Caki2 (cell line): ENCODE results near the gene PARD6G. TPM values are rescaled to one million over a fixed set of nuclear protein-coding genes. Genes with fewer than 3 reads are reported as not detected.

Experiments used
- DNase-seq: peaks from one replicate; pipeline ENCODE4 v3.0.0-alpha.2; 2015; ENCODE audit warnings: low read depth
- in situ Hi-C: cut with HindIII; loops from 2 replicates; pipeline ENCODE4 v1.10.0; 2016; ENCODE audit warnings: low sequenced_read_pairs, low pct_unique_long_range_greater_than_20kb, mixed read lengths
- total RNA-seq: library from RNA; depleted of rRNA; stranded (reverse); fragments of >200 nt; shearing (Covaris generic); gene quantifications from 2 replicates; pipeline ENCODE4 v1.2.3, GENCODE V29; 2014; ENCODE audit warnings: low replicate concordance

PARD6G gene
- total RNA-seq, 1 experiment from 2014 or later: 1.3 TPM

DNA sequence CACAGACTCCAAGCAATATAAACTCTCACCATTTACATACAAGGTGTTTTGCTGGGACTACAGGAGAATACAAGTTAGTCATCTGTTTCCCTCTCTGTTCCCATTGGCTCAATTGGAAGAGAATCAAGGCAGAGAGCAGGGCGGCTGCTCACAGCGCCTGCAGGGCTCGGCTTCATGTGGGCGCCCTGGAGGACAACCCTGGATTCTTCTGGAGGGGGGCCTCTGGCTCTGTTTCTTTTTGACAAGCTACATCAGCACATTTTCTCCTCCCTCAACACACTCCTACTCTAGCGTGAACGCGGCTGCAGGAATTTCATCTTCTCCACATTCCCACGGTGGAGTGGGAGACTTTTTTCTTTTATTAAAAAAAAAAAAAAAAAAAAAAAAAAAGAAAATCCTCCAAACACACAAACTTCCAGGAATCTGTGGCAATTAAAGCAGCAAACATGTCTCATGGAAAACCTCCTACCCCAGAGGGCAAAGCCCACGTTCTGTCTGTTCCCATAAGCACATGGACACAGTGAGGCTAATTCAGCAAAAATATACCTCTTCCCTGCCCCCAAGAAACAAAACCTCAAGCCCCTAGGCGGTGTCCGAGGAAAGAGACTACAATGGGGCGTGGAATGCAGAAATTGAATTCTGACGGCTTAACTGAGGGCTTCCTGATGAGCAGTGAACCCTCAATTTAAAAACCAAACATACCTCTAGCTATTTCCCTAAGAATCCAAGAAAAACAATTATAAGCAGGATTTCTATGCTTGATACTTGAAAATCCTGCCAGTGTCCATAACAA lies 50.6 kb downstream of the PARD6G start:
- no peak for DNase-seq
- in situ Hi-C loops: no loop called here

DNA sequence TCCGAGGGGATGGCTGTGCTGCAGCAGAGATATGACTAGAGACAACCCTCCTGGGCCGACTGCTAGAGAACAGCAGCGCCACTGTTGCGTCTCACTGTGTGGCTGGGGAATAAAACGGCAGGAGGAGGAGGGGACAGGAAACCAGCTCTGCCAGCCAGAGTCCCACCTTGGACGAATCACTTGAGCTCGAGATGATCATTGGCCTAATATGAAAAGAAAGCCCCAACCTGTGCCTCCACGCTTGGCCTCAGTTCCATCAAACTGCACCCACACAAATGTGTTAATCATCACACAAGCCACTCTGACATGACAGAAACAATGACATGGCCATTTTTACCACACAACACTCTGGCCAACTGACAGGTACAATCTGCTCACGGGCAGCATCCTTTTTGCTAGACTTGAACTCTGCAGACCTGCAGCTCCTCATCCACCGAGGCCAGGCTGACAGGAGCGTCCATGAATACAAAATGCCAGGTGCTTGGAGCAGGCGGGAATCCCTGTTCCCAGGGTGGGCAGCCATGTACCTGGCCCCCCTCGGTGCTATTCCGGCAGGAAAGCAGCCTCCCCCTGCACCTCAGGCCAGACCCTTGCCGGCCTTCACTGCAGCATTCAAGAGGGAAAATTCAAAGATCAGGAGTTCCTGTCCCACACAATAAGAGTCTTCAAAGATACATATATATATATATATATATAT lies 52.3 kb downstream of the PARD6G start:
- no peak for DNase-seq
- in situ Hi-C loops: no loop called here

DNA sequence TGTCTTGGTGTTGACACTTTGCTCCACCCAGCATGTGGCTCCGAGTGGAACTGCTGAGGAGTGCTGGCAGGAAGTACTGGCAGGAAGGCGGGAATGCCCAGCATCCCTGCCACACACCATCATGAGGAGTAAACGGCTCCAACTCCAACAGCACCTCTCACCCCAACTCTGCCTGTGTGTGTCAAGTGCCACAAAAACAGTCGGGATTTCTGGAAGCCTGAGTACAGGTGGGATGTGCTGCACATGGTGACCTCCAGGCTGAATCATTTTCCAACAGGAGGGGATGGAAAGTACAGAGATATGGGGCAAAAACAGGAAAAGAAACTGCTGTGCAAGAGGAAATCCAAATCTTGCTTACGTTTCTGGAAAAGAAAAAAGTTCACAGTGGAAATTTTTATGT lies 53.6 kb downstream of the PARD6G start:
- no peak for DNase-seq
- in situ Hi-C loops: no loop called here

DNA sequence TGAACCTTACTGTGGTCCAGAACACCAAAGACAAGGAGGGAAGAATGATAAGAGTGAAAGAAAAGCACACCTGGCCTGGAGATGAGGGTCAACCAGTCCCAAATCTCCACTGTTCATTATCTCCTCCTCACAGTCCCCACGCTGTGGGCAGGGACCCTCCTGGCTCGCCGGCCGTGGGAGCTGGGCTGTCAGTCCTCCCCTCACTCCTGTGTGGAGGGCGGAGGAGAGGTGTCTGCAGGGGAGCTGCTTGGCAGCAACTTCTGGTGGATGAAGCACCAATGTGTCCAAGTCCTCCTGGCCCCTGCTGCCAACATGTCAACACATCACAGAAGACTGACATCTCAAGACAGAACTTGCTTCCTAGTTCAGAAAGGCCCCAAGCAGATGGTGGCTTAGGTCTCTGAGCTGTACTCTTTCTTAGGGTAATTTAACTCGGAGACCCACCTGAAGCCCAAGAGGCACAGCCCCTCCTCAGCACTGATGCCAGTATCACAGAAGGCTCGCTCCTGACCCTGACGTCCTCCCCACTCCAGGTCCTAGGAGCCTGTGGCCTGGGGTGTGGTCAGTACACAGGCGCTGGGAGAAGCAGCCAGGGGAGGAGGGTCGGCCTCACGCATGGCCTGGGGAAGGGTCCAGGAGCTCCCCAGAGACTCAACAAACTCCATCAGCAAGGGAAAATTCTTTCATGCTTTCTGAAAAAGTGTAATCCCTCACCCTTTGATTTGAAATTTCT lies 54.5 kb downstream of the PARD6G start:
- no peak for DNase-seq
- in situ Hi-C loops: no loop called here

DNA sequence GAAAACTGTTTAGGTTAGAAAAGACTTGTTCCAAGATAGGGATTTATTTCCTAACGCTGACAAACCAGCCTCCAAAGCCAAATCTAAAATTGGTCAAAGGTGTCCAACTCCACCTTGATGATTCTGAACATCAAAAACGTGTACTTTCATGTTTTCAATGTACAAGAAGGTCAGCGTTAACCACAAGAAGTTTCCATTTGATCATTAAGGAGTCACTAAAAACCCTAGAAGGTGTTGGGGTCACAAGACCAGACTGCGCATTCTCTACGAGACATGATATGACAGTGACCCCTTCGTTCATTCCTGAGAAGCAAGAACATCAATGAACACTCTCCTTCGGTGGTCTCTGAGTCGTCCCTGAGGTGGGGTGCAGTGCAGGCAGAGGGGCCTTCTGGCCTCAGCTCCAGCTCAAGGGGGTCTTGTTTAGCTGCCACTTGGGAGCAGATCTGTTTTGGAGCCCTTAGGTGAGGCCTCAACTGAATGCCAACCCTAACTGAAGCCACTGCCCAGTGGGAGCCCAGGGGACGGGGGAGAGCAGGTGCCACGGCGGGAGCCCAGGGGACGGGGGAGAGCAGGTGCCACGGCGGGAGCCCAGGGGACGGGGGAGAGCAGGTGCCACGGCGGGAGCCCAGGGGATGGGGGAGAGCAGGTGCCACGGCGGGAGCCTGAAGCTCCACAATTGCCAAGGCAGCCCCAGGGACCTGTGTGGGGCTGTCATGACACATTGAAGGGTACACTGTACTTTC lies 55.2 kb downstream of the PARD6G start:
- in situ Hi-C loops: no loop called here
- no peak for DNase-seq

DNA sequence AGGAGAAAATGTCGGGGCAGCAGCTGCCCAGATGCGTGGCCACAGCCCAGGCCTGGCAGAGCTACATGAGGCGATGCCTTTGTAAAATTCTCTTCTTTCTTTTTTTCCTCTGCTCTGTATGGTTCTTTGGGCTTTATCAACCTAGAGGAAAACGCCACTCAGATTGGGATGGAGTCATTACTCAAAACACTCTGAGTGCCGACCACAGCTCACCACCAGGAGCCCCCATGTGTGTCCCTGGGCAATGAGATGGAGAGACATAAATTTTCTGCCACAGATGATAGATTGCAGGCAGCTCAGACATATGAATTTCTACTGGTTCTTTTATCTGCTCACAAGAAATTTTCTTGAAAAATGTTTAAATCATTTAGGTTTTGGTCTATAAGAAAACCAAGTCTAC lies 56.0 kb downstream of the PARD6G start:
- DNase-seq: no peak
- in situ Hi-C loops: no loop called here

DNA sequence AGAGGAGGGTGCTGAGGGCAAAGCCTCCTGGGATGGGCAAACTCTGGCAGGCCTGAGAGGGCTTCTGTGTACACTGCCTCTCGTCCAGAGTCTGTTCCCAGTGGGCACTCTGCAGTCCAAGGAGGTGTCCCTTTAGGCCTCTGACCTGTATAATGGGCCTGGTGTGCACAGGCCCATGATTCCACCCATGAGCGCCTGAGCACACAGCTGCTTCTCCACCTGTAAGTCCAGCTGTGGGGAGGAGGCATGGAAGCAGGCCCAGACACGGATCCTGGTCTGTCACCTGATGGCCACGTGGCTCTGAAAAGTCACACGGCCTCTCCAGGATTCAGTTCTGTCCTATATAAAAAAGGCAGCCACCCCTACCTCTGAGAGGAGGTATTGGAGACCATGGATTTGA lies 57.0 kb downstream of the PARD6G start:
- in situ Hi-C loops: no loop called here
- no peak for DNase-seq

DNA sequence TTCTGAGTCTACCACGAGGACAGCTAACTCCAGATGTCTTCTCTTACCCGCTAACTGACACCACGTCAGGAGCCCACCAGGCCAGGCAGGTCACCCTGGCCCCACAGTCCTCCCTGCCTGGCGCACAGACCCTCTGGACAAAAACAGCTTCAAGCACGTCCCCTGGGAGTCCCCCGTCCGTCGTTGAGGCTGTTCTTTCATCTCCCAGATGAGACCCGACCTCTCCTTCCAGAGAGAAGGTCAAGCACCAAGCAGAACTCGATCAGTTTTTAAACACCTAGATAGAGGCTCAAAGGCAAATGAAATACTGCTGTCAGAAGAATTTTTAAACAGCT lies 57.8 kb downstream of the PARD6G start:
- in situ Hi-C loops: no loop called here
- no peak for DNase-seq

DNA sequence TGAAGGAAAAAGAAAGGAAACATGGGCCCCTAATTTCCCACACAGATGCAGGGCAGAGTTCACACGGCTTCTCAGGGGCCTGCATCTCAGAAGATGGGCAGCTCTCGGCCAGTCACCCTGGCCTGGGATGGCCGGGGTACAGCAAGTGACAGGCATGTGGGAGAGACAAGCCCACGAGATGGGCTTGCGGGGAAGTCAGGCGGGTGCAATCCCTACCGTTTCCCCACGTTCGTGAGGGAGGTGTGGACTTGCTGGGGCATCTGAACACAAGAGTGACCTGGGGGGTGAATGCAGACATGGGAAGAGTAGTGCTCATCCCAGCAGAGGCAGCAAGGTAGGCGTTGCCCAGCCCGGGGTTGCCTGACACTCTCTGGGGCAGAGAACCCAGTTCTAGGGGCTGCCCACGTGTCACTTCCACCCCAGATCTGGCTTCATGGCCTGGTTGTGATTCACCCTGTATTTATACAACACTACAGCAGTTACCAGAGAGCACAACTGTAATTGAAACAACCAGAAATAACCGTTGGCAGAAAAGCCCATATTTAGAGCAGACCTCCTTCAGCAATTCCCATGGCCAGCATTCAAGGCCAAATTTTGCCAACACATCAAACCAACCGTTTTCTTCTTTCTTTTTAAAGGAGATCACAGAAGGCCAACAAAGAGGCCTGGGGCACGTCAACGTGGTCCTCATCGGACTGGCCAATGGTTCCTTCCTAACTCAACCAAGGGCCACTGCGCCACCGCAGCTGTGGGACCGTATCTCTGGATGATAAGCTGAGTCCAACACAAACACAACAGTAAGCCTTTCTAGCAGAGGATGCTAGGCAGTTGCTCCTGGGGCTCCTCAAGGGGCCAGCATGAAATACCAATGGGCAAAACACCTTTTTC lies 58.4 kb downstream of the PARD6G start:
- in situ Hi-C loops: no loop called here
- no peak for DNase-seq

DNA sequence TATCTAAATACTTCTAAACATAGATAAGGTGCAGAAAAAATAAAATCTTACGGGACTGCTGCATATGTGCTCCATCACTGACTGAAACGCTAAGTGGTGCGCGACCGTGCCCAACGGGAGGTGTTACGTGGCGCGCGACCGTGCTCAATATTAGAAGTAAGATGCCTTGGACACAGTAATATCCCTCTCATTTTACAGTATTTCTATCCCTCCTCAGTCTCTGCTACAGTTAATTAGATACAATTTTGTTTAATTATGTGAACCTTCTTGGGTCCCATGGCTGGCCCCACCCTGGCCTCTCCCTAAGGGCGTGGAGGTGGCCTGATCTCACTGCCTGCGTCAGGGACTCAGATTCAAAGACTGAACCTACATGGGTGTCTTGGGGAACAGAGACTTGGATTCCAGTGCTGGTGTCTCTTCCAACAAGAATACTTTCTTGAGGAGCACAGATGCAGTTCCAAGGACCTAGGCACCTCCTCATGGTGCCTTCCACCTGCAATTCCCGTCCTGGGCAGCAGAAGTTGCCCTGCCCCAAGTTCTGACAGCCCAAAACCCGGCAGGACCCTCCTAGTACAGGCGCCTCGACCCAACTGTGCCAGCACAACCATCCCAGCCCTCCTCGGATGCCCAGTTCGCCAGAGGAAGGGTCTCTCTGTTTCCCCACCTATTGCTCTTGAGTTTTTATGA lies 59.2 kb downstream of the PARD6G start:
- in situ Hi-C loops: no loop called here
- DNase-seq: no peak

DNA sequence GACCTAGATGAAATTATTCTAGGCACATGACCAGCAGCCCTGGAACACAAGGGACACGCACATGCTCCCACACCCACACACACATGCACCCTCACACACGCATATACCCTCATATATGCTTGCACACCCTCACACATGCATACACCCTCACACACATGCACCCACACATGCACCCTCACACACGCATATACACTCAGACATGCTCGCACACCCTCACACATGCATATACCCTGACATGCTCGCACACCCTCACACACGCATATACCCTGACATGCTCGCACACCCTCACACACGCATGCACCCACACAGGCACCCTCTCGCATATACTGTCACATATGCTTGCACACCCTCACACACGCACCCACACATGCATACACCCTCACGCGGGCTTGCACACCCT lies 61.8 kb downstream of the PARD6G start:
- DNase-seq: no peak
- in situ Hi-C loops: no loop called here

DNA sequence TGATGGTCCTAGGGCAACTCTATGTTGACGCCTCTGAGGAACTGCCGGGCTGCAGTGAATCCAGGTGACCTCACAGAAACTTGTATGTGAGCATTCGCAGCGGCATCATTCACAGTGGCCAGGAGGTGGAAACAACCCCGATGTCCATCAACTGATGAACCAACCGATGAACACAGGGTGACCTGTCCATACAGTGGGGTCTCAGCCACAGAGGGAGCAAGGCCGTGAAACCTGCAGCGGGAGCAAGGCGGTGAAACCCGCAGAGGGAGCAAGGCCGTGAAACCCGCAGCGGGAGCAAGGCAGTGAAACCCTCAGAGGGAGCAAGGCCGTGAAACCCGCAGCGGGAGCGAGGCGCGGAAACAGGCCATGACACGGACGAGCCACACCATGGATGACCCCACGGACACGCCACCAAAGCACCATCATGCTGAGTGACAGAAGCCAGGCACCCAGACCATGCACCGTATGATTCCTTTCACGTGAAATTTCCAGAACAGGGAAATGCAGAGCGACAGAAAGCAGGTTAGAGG lies 63.0 kb downstream of the PARD6G start:
- no peak for DNase-seq
- in situ Hi-C loops: no loop called here

DNA sequence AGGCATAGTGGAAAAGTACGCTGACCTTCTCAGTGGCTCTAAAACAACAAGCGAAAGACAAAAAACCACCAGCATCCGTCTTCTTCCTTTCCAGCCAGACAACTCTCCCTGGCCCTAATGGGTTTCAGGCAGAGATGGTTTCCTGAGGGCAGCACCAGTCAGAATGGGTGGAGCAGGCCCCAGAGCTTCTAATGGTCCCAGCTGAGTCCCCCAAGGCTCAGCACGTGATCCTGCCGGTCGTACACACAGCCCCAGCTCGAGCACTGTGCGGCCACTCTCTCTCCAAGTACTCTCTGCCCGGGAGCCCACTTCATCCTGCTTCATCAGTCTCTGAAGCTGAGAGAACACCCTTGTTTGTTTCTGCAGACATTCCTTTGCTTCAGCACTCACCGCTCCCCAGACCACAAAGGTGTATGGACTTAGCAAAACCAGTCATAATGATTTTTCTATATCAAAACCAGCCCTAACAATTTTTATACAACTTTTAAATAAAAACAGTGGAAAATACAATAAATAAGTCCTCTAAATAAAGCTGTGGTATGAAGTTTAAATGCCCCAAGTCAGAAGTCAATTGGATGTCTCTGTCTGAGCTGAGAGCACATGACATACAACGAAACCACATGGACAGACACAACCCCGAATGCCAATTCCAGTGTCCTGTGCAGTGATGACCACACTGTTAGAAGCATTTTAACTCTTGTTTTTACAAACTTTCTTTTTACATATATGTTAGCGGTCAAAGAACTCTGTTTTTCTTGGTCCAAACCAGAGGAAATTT lies 63.9 kb downstream of the PARD6G start:
- no peak for DNase-seq
- in situ Hi-C loops: no loop called here

DNA sequence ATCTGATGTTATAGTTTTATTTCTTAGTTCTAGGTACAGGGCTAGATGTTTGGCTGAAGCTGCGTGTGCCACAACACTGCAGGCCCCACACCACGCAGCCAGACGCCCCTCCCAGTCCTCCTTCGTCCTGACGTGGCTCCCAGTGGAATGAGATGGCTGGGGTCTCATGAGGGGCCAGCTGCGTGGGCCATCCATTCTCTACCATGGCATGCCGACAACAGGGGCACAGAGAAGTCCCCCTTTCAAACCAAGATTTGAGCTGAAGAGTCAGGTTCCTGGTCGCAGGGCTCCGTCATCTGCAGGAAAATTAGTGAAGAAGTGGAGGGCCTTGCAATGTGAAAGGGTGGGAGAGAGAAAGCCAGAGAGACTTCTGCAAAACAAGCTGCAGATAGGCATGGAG lies 64.5 kb downstream of the PARD6G start:
- no peak for DNase-seq
- in situ Hi-C loops: no loop called here

DNA sequence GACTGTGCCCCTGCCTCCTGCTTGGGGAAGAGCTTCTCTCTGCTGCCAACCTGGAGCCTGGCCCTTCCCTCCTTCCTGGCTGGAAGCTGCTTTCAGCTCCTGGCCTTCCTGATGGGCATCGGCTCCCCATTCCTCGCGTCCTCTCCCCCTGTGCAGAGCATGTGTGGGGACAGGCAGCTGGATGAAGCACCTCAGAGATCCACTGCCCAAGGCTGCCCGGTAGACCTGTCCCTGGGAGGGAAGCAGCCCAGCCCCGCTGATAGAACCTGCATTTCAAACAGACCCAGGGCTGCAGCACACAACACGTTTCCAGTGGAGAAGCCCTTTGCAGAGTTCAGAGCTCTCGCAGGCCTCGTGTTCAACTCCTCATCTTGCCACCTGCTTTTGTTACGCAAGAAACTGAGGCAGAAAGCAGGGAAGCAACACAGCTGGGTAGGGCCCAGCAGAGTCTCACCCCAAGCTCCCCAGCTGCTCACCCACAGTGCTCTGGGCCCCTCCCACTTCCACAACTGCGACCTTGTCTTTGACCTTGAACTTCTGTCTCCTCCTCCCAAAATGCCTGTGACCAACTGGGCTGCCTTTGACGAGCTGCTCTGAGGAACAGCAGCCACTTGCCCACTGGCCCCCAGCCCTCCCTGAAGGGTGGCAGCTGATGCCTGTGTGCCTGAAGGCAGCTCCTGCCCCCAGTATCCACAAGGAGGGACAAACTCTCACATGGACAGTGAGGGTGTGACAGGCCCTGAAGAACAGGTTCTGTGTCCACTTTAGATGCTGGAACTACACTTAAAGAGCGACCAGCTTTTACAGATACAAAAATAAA lies 65.5 kb downstream of the PARD6G start:
- no peak for DNase-seq
- in situ Hi-C loops: no loop called here
